ENCODE measurements around the gene NXPH1. TPM values are rescaled to one million over a fixed set of nuclear protein-coding genes. Genes with fewer than 3 reads are reported as not detected.

NXPH1 gene
- total and polyA plus RNA-seq, 9 donors, result 0.05 to 0.12 TPM; not detected in 7

DNA sequence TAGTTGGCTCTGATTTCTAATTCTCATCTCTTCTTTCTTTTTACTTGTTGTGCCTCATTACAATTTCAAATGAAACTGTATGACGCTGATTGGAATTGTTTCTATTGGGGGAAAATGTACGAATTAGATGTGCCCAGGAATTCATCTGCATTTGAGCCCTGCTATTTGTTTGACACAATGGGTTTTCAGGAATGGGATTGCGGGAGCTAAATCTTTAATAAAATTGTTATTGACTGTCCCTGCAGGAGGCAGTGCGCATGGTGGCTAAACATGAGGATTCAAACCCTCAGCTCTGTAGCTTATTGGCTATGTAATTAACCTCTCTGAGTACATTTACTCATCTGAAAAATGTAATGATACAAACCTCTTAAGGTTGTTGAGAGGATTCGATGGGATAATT lies 181.6 kb downstream of the NXPH1 start:
- H3K27ac ChIP-seq, result no peak overlapping the region
- no peak for DNase-seq
- no peaks in the 10 kb centered on the region for H3K27me3 ChIP-seq
- 61 to 71% (median 66%) methylated on average over 5 of the region's 5 CpGs for WGBS, 3 donors
- intact Hi-C loops (cut with DNase I), result no loop called here
- H3K4me1 ChIP-seq (ENCODE audit: insufficient read depth), result no peaks in the 10 kb centered on the region
- no peaks in the 10 kb centered on the region for H3K9me3 ChIP-seq
- H3K36me3 ChIP-seq, result no peaks in the 10 kb centered on the region
- no peak overlapping the region for H3K4me3 ChIP-seq
- TF ChIP-seq POLR2A (IDR thresholded peaks at IDR 0.05) (no peak), EP300 (IDR thresholded peaks at IDR 0.05) (no peak)
- TF ChIP-seq, protein P1, sequence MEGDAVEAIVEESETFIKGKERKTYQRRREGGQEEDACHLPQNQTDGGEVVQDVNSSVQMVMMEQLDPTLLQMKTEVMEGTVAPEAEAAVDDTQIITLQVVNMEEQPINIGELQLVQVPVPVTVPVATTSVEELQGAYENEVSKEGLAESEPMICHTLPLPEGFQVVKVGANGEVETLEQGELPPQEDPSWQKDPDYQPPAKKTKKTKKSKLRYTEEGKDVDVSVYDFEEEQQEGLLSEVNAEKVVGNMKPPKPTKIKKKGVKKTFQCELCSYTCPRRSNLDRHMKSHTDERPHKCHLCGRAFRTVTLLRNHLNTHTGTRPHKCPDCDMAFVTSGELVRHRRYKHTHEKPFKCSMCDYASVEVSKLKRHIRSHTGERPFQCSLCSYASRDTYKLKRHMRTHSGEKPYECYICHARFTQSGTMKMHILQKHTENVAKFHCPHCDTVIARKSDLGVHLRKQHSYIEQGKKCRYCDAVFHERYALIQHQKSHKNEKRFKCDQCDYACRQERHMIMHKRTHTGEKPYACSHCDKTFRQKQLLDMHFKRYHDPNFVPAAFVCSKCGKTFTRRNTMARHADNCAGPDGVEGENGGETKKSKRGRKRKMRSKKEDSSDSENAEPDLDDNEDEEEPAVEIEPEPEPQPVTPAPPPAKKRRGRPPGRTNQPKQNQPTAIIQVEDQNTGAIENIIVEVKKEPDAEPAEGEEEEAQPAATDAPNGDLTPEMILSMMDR (IDR thresholded peaks at IDR 0.05), result no peak

DNA sequence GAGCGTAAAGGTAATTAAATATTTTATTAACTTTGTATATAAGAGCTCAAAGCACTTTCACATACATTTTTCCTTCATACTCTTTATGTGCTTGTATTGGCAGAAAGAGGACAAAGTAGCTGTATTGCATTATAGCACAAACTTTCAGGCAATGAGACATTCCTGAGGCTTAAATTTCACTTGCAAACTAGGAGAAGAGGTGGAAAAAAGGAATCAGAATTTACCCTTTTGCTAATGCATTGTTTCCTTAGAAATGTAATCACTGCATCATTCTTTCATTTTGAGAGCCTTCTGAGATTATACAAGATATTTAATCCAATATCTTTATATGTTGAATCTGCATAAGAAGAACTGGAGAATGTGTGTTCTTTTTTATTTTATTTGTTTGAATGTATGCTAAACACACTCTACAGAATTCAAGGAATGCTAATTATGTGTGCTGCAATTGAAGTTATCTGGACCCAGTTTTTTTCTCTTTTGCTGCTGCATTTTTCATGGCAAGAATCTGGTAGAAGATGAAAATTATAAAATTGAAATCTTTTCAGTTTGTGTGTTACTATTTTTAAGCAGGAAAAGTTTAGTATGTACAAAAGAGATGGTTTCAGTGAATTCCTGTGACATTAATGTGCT lies 185.1 kb downstream of the NXPH1 start:
- Histone ChIP-seq H3K27ac (no peak overlapping the region), H3K4me1 (ENCODE audit: insufficient read depth) (no peaks in the 10 kb centered on the region), H3K36me3 (no peaks in the 10 kb centered on the region), H3K27me3 (no peaks in the 10 kb centered on the region), H3K9me3 (no peaks in the 10 kb centered on the region), H3K4me3 (no peak overlapping the region)
- no peak for DNase-seq
- TF ChIP-seq, protein P1 (IDR thresholded peaks at IDR 0.05), result no peak
- no peak for TF ChIP-seq POLR2A (IDR thresholded peaks at IDR 0.05)
- TF ChIP-seq EP300 (IDR thresholded peaks at IDR 0.05), result no peak
- WGBS, 3 donors, result 83 to 93% (median 89%) methylated on average over 1 of the region's 1 CpG
- intact Hi-C loops (cut with DNase I), result no loop called here

DNA sequence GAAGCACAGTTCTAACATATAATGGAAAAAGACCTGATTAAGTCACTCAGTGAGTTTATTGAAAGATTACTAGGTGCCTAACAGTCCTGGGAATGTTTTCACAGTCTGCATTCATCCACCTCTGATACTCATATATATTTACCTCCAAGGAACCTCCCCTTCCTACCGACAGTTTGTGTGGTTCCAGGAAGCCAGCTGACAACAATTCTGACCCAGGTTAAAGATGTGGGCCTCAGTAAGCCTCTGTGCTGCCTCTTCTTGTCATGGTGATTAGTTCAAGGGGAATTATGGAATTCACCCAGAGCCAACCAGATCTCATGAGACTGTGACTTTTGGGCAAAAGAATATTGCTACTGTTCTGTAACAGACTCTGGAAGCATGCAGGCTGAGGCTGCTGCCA lies 186.8 kb downstream of the NXPH1 start:
- no peak for TF ChIP-seq POLR2A (IDR thresholded peaks at IDR 0.05)
- TF ChIP-seq, protein P1 (IDR thresholded peaks at IDR 0.05), result no peak
- no peak for TF ChIP-seq EP300 (IDR thresholded peaks at IDR 0.05)
- Histone ChIP-seq H3K9me3 (no peaks in the 10 kb centered on the region), H3K4me1 (ENCODE audit: insufficient read depth) (no peaks in the 10 kb centered on the region), H3K36me3 (no peaks in the 10 kb centered on the region), H3K4me3 (no peak overlapping the region), H3K27me3 (no peaks in the 10 kb centered on the region), H3K27ac (no peak overlapping the region)
- DNase-seq, result no peak
- intact Hi-C loops (cut with DNase I), result no loop called here
- 23 to 52% (median 30%) methylated on average over 1 of the region's 1 CpG for WGBS, 3 donors

DNA sequence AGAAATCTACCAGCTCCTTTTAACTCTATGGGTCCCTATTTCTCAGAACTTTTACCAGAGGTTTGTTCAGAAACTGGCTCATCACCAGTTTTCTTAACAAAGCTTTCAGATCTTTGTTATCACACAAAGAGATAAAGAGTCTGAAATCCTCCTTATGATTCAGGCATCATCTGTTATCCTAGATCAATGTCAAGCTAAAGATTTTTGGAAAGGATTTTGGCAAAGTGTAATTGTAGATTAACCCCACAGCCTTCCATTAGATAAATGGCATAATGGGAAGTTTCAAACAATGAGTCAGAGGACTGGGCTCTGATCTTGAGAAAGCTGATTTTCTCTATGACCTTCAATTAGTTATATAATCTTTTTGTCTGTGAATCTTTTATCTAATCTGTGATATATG lies 192.2 kb downstream of the NXPH1 start:
- no peak for DNase-seq
- H3K36me3 ChIP-seq, result no peaks in the 10 kb centered on the region
- H3K4me1 ChIP-seq (ENCODE audit: insufficient read depth), result no peaks in the 10 kb centered on the region
- intact Hi-C loops (cut with DNase I), result no loop called here
- H3K27ac ChIP-seq, result no peak overlapping the region
- H3K9me3 ChIP-seq, result no peaks in the 10 kb centered on the region
- no peaks in the 10 kb centered on the region for H3K27me3 ChIP-seq
- TF ChIP-seq, protein P1 (IDR thresholded peaks at IDR 0.05), result no peak
- no peak for TF ChIP-seq EP300 (IDR thresholded peaks at IDR 0.05)
- TF ChIP-seq POLR2A (IDR thresholded peaks at IDR 0.05), result no peak
- no peak overlapping the region for H3K4me3 ChIP-seq

All from ovary (tissue), 9 donors.